HG03558 (cell line): ENCODE measurements around the gene DUSP22.
"Not testable (repeated sequence)": the region's sequence is repeated elsewhere in the genome, so short reads cannot be mapped to it uniquely, and the experiment has no call there.

Experiments
- ATAC-seq: cut with Tn5 transposase; IDR thresholded peaks from one replicate; pipeline ENCODE4 v1.9.1; 2021; ENCODE audit warnings: moderate number of reproducible peaks; ENCODE audit not compliant: unreplicated experiment; ENCODE audit errors: extremely low read depth

Gene DUSP22

GRCh38 chr6:322940-323729 is 30.8 kb downstream of the DUSP22 start:
- ATAC-seq: no peak

GRCh38 chr6:323730-324088 is 31.4 kb downstream of the DUSP22 start:
- ATAC-seq: no peak

DNA sequence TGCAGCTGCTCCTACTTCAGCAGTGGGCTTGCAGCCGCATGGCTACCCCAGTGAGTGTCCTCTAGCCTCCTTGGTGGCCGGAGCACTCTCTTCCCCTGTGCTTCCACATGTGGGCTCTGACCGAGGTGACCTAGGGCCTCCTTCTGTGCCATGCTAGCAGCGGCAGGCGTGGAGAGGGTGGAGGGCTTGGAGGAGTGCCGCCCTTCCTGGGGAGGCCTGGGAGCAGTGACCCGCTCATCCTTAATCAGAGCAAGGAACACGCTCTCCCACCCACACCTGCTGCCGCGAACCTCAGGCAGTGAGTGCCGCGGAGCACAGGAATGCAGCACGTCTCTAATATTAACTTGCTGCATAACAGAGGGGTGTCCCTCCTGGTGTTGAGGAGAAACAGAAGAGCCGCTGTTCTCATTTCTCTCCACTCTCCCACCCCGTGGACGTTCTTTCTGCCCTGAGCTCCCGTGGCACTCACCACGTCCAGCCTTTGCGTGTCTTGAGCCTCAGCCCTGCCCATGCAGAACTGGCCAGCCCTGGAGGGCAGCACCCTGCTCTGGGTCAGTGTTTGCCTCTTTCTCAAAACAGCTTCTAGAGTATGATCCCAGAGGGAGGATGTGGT is 31.9 kb downstream of the DUSP22 start:
- ATAC-seq: no peak

- no peak for ATAC-seq
These were observed 32.4 kb downstream of the DUSP22 start for GRCh38 chr6:324729-325125.

DNA sequence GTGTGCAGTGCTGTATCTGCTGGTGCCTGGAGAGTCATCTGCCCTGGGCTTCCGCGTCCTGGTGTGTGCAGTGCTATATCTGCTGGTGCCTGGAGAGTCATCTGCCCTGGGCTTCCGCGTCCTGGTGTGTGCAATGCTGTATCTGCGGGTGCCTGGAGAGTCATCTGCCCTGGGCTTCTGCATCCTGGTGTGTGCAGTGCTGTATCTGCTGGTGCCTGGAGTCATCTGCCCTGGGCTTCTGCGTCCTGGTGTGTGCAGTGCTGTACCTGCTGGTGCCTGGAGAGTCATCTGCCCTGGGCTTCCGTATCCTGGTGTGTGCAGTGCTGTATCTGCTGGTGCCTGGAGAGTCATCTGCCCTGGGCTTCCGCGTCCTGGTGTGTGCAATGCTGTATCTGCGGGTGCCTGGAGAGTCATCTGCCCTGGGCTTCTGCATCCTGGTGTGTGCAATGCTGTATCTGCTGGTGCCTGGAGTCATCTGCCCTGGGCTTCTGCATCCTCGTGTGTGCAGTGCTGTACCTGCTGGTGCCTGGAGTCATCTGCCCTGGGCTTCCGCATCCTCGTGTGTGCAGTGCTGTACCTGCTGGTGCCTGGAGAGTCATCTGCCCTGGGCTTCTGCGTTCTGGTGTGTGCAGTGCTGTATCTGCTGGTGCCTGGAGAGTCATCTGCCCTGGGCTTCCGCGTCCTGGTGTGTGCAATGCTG is 33.0 kb downstream of the DUSP22 start:
- ATAC-seq: not testable (repeated sequence)

DNA sequence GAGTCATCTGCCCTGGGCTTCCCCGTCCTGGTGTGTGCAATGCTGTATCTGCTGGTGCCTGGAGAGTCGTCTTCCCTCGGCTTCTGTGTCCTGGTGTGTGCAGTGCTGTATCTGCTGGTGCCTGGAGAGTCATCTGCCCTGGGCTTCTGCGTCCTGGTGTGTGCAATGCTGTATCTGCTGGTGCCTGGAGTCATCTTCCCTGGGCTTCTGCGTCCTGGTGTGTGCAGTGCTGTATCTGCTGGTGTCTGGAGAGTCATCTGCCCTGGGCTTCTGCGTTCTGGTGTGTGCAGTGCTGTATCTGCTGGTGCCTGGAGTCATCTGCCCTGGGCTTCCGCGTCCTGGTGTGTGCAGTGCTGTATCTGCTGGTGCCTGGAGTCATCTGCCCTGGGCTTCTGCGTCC is 33.8 kb downstream of the DUSP22 start:
- not testable (repeated sequence) for ATAC-seq

GRCh38 chr6:326896-327537 is 34.7 kb downstream of the DUSP22 start:
- no peak for ATAC-seq

GRCh38 chr6:327538-328116 is 35.3 kb downstream of the DUSP22 start:
- no peak for ATAC-seq

GRCh38 chr6:328136-328670 is 35.9 kb downstream of the DUSP22 start:
- ATAC-seq: peak; percentile 66

GRCh38 chr6:328924-329323 is 36.6 kb downstream of the DUSP22 start:
- ATAC-seq: no peak

DNA sequence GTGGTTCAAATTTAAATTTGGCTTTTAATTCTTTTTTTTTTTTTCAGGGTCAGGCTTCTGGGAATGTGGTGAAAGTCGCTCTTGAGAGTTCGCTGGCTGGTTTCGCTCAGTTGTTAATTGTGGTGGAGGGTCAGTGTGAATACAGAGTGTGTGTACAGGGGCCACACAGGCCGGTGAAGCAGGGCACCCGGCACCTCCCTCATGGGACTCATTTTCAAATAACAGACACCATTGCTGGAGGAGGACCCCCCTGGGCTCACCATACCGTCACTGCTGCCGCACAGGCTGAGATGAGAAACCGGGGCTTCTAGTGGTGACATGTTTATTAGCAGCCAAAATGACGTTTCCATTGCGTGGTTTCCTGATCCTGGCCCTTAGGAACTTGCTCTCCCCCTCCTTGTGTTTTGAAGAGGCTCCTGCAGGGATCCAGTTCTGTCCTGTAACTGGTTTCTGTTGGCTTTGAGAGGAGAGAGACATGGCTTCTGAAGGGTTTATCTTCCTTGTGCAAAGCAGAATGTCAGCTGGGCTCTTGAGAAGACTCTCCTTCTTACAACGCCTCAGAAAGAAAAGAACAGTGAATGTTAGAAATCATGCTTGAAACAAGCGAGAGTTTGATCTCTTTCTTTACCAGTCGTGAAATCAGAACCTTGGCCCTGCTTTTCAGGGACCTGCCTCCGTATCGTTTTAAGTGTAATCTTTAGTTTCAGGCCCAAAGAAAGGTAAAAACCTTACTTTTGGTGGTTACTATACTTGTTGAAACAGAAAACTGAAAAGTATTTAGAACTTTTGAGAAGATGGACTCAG is 37.8 kb downstream of the DUSP22 start:
- no peak for ATAC-seq

GRCh38 chr6:330948-331347 is 38.7 kb downstream of the DUSP22 start:
- ATAC-seq: no peak

DNA sequence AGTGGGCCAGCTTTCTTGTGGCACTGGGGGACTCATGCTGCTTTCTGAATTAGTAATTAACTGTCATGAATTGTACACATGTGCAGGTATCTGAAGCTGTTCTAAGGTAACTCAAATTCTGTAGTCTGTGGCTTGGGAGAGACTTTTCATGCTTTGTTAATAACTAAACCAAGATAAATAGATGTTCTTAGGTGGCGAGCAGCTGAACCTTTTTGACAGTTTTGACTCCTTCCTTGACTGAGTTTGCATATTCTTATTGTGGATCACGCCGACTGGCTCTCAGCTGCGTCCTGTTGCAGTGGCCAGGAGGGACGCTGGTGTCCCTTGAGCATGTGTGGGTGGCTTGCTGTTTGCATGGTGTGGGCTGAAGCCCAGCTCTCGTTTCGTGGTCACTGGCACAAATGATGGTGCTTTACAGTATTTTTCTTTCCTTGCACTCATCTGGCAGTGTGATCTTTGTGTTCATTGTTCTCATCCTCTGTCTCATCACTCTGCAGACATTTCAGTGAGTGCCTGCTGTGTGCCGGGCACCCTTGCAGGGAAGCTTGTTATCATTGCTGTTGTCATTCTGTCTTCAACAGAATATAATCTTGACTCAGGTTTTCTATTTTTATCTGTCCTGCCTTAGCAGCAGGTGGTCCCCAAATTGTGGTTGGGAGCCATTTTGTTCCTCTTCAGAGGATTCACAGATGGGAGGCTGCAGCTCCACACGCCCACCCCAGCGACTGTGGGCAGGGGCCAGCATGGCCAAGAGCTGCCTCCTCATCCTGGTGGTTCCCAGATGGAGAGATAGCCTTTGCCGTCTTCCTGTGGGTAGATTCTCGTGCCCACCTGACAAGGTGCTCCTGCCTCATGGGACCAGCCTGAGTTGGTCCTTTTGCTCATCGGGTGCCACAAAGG is 39.6 kb downstream of the DUSP22 start:
- ATAC-seq: peak; percentile 26

DNA sequence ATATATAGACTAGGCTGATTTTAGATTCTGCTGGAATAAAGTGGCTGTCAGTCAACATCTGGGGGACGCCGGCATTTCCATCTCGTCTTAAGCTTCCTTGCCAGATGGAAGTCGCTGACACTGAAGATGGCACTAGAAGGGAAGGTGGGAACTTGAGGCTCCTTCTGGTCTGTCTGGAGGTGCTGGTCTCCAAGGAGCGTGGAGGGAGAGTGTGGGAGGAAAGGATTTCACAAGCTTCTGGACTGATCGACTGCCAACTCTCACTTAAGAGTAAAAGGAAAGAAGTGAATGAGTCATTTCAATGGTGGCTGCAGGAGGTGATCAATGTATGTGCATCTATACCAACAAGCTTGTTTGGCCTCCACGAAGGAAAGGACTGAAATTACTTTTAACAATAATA is 40.4 kb downstream of the DUSP22 start:
- no peak for ATAC-seq

GRCh38 chr6:333379-334002 is 41.2 kb downstream of the DUSP22 start:
- no peak for ATAC-seq

DNA sequence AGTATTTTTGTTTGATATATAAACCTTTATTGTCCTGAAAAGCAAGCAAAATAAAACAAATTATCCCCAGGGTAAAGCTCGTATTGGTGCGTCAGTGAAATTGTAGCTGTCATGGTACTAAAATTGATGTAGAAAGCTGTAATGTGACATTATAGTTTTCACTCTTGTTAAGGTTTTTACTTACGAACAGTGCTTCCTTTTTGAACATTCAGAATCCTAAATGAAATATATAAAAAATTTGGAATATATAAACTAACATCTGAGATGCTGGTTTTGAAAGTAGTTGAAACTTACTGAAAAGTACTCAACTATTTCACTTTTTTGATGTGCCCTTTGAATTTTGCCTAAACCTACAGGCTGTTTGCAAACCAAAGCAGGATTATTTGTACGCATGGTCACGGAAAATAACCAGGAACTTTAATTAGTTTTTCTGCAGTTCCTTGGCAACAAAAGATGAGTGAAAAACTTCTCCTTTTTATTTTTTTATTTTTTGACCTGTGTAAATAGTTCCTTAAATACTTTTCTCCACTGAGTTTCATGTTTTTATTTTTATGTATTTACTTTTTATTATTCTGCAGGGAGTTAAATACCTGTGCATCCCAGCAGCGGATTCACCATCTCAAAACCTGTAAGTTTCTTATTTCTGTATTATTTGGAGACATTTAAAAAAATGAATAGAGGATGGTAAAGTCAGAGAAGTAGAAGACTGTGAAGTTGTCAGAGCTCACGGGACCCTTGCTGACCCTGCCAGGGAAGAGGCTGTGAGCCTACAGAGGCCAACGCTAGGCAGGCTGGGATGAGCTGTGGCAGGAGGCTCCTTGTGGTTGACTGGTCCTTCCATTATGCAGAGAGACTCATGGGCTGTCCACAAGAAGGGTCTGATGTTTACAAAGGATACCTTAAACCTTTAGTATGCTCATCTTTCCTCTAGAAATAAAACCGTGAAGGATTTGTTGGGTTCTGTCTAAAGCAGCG is 42.5 kb downstream of the DUSP22 start:
- ATAC-seq: no peak

GRCh38 chr6:335572-335971 is 43.3 kb downstream of the DUSP22 start:
- no peak for ATAC-seq
